ENCODE results near the gene TRANK1.
"Not testable (repeated sequence)": the region's sequence is repeated elsewhere in the genome, so short reads cannot be mapped to it uniquely, and the experiment has no call there.

The TRANK1 gene

GRCh38 chr3:36892457-36893136, 52.3 kb downstream of the TRANK1 start:
- DNase-seq (ENCODE audit: low spot score) = no peak

GRCh38 chr3:36891701-36892160, 53.1 kb downstream of the TRANK1 start:
- no peak for DNase-seq (ENCODE audit: low spot score)

- not testable (repeated sequence) for DNase-seq (ENCODE audit: low spot score)
Observed at GRCh38 chr3:36891097-36891496, 53.8 kb downstream of the TRANK1 start.

GRCh38 chr3:36890261-36890660, 54.6 kb downstream of the TRANK1 start:
- no peak for DNase-seq (ENCODE audit: low spot score)

GRCh38 chr3:36881735-36882134, 63.1 kb downstream of the TRANK1 start:
- no peak for DNase-seq (ENCODE audit: low spot score)

GRCh38 chr3:36879842-36880241, 65.0 kb downstream of the TRANK1 start:
- DNase-seq (ENCODE audit: low spot score) = not testable (repeated sequence)

GRCh38 chr3:36877930-36878685, 66.7 kb downstream of the TRANK1 start:
- DNase-seq (ENCODE audit: low spot score) = no peak

- no peak for DNase-seq (ENCODE audit: low spot score)
Observed at GRCh38 chr3:36876181-36876936, 68.5 kb downstream of the TRANK1 start.

GRCh38 chr3:36875397-36875796, 69.5 kb downstream of the TRANK1 start:
- no peak for DNase-seq (ENCODE audit: low spot score)

GRCh38 chr3:36874424-36874823, 70.4 kb downstream of the TRANK1 start:
- DNase-seq (ENCODE audit: low spot score) = no peak

- no peak for DNase-seq (ENCODE audit: low spot score)
Observed at GRCh38 chr3:36871379-36872126, 73.3 kb downstream of the TRANK1 start.

GRCh38 chr3:36868614-36869436, 76.0 kb downstream of the TRANK1 start:
- peak; percentile 40 for DNase-seq (ENCODE audit: low spot score)

GRCh38 chr3:36867810-36868209, 77.0 kb downstream of the TRANK1 start:
- DNase-seq (ENCODE audit: low spot score) = no peak

- DNase-seq (ENCODE audit: low spot score) = no peak
Observed at GRCh38 chr3:36866368-36866767, 78.5 kb downstream of the TRANK1 start.

- DNase-seq (ENCODE audit: low spot score) = no peak
Observed at GRCh38 chr3:36864180-36865053, 80.4 kb downstream of the TRANK1 start.

GRCh38 chr3:36862076-36862755, 82.6 kb downstream of the TRANK1 start:
- no peak for DNase-seq (ENCODE audit: low spot score)

- DNase-seq (ENCODE audit: low spot score) = no peak
Observed at GRCh38 chr3:36859494-36859893, 85.4 kb downstream of the TRANK1 start.

- no peak for DNase-seq (ENCODE audit: low spot score)
Observed at GRCh38 chr3:36852071-36852470, 92.8 kb downstream of the TRANK1 start.

GRCh38 chr3:36850743-36851142, 94.1 kb downstream of the TRANK1 start:
- DNase-seq (ENCODE audit: low spot score) = no peak

GRCh38 chr3:36846406-36846805, 98.4 kb downstream of the TRANK1 start:
- DNase-seq (ENCODE audit: low spot score) = no peak
